GM13977 (cell line): ENCODE results near the gene SPRY2.

Experiments
- DNase-seq: peaks from one replicate; pipeline ENCODE4 v3.0.0; 2012; ENCODE audit warnings: low spot score
- in situ Hi-C: fragments of 300-500 bp; cut with MboI; formaldehyde crosslinking; loops from one replicate; pipeline ENCODE4 v1.12.0; 2022; ENCODE audit warnings: low sequenced_read_pairs, low pct_unique_long_range_greater_than_20kb, mixed read lengths, inconsistent platforms; ENCODE audit not compliant: unreplicated experiment
- TF ChIP-seq, protein P1 (sequence below): IDR thresholded peaks from 2 replicates; pipeline ENCODE4 v1.5.1; 2012; ENCODE audit warnings: mild to moderate bottlenecking, control low read depth; ENCODE audit not compliant: insufficient read depth; ENCODE audit errors: extremely low read depth, missing control alignments

Gene SPRY2

DNA sequence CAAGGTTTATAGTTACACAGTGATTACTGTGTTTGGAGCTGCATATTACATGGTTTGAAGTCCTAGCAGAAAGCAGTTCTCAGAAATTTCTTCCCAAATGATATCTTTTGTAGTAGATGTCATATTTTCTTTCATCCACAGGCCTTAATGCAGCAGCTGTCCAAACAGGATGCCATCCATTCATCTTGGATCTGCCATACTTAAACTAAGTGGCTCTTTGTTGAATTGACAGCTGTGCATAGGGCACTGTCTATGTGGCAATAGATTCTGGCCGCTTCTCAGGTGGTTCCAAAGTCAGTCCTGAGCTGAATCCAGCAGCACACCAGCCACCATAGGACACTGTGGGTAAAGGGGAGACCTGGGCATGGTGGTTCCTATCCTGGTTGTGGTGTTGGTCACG is 41.6 kb upstream of the SPRY2 start:
- no peak for DNase-seq
- in situ Hi-C loops: no loop called here
- TF ChIP-seq, protein P1, sequence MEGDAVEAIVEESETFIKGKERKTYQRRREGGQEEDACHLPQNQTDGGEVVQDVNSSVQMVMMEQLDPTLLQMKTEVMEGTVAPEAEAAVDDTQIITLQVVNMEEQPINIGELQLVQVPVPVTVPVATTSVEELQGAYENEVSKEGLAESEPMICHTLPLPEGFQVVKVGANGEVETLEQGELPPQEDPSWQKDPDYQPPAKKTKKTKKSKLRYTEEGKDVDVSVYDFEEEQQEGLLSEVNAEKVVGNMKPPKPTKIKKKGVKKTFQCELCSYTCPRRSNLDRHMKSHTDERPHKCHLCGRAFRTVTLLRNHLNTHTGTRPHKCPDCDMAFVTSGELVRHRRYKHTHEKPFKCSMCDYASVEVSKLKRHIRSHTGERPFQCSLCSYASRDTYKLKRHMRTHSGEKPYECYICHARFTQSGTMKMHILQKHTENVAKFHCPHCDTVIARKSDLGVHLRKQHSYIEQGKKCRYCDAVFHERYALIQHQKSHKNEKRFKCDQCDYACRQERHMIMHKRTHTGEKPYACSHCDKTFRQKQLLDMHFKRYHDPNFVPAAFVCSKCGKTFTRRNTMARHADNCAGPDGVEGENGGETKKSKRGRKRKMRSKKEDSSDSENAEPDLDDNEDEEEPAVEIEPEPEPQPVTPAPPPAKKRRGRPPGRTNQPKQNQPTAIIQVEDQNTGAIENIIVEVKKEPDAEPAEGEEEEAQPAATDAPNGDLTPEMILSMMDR: no peak

DNA sequence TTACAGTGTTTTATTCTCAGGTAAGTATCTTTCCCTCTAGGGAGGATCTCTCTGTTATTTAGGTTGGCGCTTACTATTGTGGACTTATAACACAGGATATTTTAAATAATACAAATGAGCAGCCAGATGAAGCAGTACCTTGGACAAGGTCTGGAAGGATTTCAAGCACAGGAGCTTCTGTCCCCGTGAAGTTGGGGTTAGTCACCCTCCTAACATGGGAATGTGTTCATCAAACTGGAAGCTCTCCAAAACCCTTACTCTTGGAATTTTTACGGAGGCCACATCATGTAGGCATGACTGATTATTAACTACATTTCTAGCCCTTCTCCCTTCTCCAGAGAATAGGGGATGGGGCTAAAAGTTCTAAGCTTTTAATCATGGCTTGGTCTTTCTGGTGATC is 38.3 kb upstream of the SPRY2 start:
- in situ Hi-C loops: no loop called here
- DNase-seq: no peak
- TF ChIP-seq, protein P1: no peak

DNA sequence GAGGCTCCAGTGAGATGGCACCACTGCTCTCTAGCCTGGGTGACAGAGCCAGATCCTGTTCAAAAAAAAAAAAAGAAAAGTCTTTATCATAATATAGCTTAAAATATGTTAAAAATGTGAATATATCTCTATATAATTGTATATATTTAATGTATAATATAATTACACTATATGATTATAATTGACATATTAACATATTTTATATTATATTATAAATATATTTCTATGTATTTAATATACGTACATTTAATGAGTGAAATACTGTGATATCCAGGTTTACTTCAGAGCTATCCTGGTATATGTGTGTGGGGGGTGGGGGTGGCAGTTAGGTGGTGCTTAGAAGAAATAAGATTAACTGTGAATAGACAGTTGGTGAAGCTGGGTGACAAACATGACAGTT is 35.6 kb upstream of the SPRY2 start:
- in situ Hi-C loops: no loop called here
- TF ChIP-seq, protein P1: no peak
- no peak for DNase-seq

DNA sequence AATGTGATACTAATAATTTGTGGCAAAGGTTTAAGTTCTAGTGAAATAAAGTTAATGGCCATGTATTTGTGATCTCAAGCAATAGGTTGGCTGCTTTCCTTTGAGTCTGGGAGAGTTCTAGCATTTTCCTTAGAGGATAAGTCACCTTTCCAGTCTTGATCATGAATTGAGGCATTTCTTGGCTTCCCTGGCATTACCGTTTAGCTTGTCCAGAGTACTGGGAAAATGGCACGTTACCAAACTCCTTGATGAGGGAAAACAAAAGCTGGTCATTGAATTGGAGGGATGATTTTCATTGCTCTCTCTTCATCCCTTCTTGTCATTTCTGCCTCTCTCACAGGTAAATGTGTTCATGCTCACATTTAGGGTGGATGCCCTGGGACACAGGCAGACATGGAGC is 34.0 kb upstream of the SPRY2 start:
- TF ChIP-seq, protein P1: no peak
- no peak for DNase-seq
- in situ Hi-C loops: loop anchor here (25.0 kb wide), 1 partner anchor 688 kb away; no protein-coding TSS in a partner anchor

DNA sequence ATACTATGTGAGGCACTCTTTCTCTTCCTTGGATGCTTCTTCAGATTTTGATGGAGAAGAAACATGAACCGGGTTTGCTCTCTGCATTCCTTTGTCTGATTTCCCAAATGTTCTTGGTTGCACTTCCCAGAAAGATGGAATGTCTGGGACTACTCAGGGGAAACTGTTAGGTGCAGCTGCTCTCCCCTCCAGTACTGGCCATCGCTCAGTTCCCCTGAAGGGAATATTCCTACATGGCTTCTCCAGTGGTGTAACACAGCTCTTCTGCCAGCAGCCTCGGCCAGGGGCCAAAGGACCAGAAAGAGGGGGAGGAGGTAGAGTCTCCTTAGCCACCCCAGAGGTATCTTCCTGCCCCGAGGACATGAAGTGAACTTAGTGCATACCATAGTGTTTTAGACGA is 33.5 kb upstream of the SPRY2 start:
- TF ChIP-seq, protein P1: no peak
- in situ Hi-C loops: loop anchor here (25.0 kb wide), 1 partner anchor 687 kb away; no protein-coding TSS in a partner anchor
- DNase-seq: no peak

DNA sequence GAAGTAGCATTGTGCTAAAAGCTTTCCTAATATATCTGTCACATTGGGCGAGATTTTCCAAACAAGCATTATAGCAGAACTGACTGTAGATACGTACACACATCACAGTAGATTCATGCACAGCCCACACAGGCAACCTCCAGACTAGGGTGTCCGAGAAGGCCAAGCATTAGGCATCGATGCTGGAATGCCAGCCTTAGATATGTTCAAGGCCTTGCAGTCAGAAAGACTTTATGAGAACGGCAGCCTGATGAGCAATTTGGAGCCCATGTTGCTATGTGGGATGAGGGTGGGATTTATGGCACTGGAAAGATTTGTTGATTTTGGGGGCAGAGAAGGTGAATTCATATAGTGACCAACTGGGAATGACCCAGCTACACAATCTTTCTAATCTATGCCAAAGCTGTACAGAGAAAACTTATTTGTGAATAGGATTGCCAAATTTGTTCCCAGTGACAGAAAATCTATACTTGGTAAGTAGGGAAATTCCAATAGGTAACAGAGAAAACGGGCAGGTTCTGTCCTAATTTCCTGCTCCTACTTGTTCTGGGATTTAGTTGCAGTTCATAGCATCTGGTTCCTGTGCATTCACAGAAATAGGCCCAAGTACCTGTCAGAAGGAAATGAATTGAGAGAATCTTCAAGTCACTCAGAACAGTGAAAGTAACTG is 31.0 kb upstream of the SPRY2 start:
- in situ Hi-C loops: loop anchor here (25.0 kb wide), 1 partner anchor 685 kb away; no protein-coding TSS in a partner anchor
- TF ChIP-seq, protein P1: no peak
- no peak for DNase-seq
